HepG2 (cell line): ENCODE results near the gene STK24. TPM values are rescaled to one million over a fixed set of nuclear protein-coding genes. Genes with fewer than 3 reads are reported as not detected.

Source experiments
- AKAP8 ChIP-seq: sonication (generic); formaldehyde crosslinking; IDR thresholded peaks from 2 replicates; pipeline ENCODE4 v1.5.1; 2020; ENCODE audit warnings: mild to moderate bottlenecking, missing genetic modification reagents
- ATM ChIP-seq: fragments of 450-650 bp; IDR thresholded peaks from 2 replicates; pipeline ENCODE4 v1.7.1; 2017; ENCODE audit warnings: mild to moderate bottlenecking, borderline replicate concordance
- DZIP1 ChIP-seq: sonication (generic); formaldehyde crosslinking; IDR thresholded peaks from 2 replicates; pipeline ENCODE4 v1.5.0; 2020; ENCODE audit warnings: mild to moderate bottlenecking, missing genetic modification reagents
- EP300 ChIP-seq, 3 experiments: sonication (generic) in 1 of 3; formaldehyde crosslinking in 1 of 3; IDR thresholded peaks; 2 replicates each; pipeline versions ENCODE4 v1.5.1 to v1.6.1; 2011 to 2020; ENCODE audit warnings: low read depth in 2 of 3, low read length in 2 of 3, borderline replicate concordance in 1 of 3, improper control_type of control experiment in 1 of 3, mild to moderate bottlenecking in 1 of 3, missing genetic modification reagents in 1 of 3, moderate library complexity in 1 of 3
- MIXL1 ChIP-seq: IDR thresholded peaks from 2 replicates; pipeline ENCODE4 v1.6.1; 2016
- TFDP1 ChIP-seq: IDR thresholded peaks from 2 replicates; pipeline ENCODE4 v1.6.1; 2016; ENCODE audit warnings: missing compliant biosample characterization, missing genetic modification reagents, borderline replicate concordance
- WIZ ChIP-seq: sonication (generic); formaldehyde crosslinking; IDR thresholded peaks from 2 replicates; pipeline ENCODE4 v1.5.1; 2020; ENCODE audit warnings: mild to moderate bottlenecking, missing genetic modification reagents
- ZBTB43 ChIP-seq: sonication (generic); formaldehyde crosslinking; conservative IDR thresholded peaks from 2 replicates; pipeline ENCODE4 v1.4.0; 2020; ENCODE audit warnings: missing genetic modification reagents
- ZNF564 ChIP-seq: sonication (generic); formaldehyde crosslinking; IDR thresholded peaks from 2 replicates; pipeline ENCODE4 v1.8.1; 2023; ENCODE audit warnings: mild to moderate bottlenecking, missing genetic modification reagents
- polyA plus RNA-seq, 8 experiments: library from polyadenylated mRNA; depleted of rRNA in 3 of 8; stranded (reverse) in 7 of 8; unstranded in 1 of 8; fragments of >200 nt; fragmentation: Illumina TruSeq in 4 of 8; extraction: Trizol in 4 of 8; gene quantifications; 2 replicates each; pipeline versions ENCODE4 v1.2.1 to v1.2.3, GENCODE V29; 2011 to 2016; ENCODE audit warnings: low read depth in 4 of 8, missing spikeins in 1 of 8, mixed read lengths in 1 of 8; ENCODE audit not compliant: insufficient read depth in 1 of 8
- total RNA-seq, 5 experiments: library from RNA; depleted of rRNA; stranded (reverse); fragments of >200 nt; fragmentation: Illumina TruSeq; extraction: Trizol; gene quantifications; 2 replicates each; pipeline ENCODE4 v1.2.3, GENCODE V29; 2016; ENCODE audit warnings: low read depth in 1 of 5

STK24 gene
- total and polyA plus RNA-seq, 2 of the 13 experiments (the other 11 are each of a cell fraction or from before 2014, with no cell fraction given): 51.3 to 73.0 TPM

GRCh38 chr13:98489446-98490194, 87.3 kb downstream of the STK24 start (continued):
- no peak for TF ChIP-seq DZIP1 (CRISPR knock-in tag)
- no peak for TF ChIP-seq TFDP1 (CRISPR knock-in tag)
- TF ChIP-seq ATM: no peak
- TF ChIP-seq MIXL1: no peak
- TF ChIP-seq WIZ: 0 out of 2 replicates have a peak, but pooled peaks have one; percentile 27
- TF ChIP-seq ZNF564 (CRISPR knock-in tag): no peak
- 0 out of 2 replicates have a peak, but pooled peaks have one; percentile 54 for TF ChIP-seq AKAP8 (CRISPR knock-in tag)
- TF ChIP-seq ZBTB43 (CRISPR knock-in tag): no peak
- TF ChIP-seq EP300 (IDR thresholded peaks at IDR 0.05; ENCODE audit: low read depth in 2 of 2, low read length in 2 of 2): no peak
- no peak for TF ChIP-seq EP300 (CRISPR knock-in tag; IDR thresholded peaks at IDR 0.05; ENCODE audit: borderline replicate concordance)
